ENCODE measurements around the gene SPACDR.

Gene SPACDR

DNA sequence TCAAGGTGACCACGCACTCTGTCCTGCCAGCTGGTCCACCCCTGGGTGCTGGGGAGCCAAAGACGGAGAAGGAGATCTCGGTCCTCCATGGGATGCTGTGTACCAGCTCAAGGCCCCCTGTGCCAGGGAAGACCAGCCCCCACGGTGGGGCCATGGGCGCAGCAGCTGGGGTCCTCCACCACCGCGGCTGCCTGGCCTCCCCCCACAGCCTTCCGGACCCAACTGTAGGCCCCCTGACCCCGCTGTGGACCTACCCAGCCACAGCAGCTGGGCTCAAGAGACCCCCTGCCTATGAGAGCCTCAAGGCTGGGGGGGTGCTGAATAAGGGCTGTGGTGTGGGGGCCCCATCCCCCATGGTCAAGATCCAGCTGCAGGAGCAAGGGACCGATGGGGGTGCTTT lies 25.1 kb upstream of the SPACDR start:
- H3K4me3 Mint-ChIP-seq: no peak overlapping the region
- H3K27me3 Mint-ChIP-seq: no peaks in the 10 kb centered on the region
- ATAC-seq (no peak), DNase-seq (no peak)
- no peaks in the 10 kb centered on the region for H3K9me3 Mint-ChIP-seq
- H3K27ac Mint-ChIP-seq: no peak overlapping the region
- peaks cover 22% of the 10 kb centered on the region for H3K4me1 Mint-ChIP-seq

DNA sequence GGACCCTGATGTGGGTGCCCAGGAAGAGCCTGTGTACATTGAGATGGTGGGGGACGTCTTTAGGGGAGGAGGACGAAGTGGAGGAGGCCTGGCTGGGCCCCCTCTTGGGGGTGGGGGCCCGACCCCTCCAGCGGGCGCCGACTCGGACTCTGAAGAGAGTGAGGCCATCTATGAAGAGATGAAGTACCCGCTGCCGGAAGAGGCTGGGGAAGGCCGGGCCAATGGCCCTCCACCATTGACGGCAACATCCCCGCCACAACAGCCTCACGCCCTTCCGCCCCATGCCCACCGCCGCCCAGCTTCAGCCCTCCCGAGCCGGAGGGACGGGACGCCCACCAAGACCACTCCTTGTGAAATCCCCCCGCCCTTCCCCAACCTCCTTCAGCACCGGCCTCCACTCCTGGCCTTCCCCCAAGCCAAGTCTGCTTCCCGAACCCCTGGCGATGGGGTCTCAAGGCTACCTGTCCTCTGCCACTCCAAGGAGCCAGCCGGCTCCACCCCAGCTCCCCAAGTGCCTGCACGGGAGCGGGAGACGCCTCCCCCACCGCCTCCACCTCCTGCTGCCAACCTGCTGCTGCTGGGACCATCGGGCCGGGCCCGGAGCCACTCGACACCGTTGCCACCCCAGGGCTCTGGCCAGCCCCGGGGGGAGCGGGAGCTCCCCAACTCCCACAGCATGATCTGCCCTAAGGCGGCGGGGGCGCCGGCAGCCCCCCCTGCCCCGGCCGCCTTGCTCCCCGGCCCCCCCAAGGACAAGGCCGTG lies 24.5 kb upstream of the SPACDR start:
- H3K27me3 Mint-ChIP-seq: no peaks in the 10 kb centered on the region
- H3K4me1 Mint-ChIP-seq: peaks cover 17% of the 10 kb centered on the region
- ATAC-seq (no peak), DNase-seq (no peak)
- H3K27ac Mint-ChIP-seq: no peak overlapping the region
- no peak overlapping the region for H3K4me3 Mint-ChIP-seq
- no peaks in the 10 kb centered on the region for H3K9me3 Mint-ChIP-seq

DNA sequence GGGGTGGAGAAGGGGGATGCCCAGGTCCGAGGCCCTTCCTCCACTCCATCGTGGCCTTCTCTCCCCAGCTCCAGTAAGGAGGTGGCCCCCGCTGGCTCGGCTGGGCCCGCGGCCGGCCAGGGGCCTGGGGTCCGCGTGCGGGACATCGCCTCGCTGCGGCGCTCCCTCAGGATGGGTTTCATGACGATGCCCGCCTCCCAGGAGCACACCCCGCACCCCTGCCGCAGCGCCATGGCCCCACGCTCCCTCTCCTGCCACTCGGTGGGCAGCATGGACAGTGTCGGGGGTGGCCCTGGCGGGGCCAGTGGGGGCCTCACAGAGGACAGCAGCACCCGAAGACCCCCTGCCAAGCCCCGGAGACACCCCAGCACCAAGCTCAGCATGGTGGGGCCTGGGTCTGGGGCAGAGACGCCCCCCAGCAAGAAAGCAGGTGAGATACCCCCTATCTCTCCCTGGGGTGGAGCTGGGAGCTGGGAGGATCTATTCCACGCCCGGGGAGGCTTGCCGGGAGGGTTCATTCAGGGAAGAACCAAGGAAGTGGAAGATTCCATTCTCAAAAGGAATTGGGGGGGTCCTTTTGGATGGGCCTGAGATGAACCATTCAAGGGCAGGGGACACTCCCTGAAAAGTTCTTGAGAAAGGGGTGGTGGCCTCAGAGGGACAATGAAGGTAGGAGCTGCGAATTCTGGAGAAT lies 22.8 kb upstream of the SPACDR start:
- no peak overlapping the region for H3K4me3 Mint-ChIP-seq
- no peaks in the 10 kb centered on the region for H3K27me3 Mint-ChIP-seq
- ATAC-seq: no peak
- H3K9me3 Mint-ChIP-seq: no peaks in the 10 kb centered on the region
- H3K4me1 Mint-ChIP-seq: peaks cover 15% of the 10 kb centered on the region
- no peak for DNase-seq
- no peak overlapping the region for H3K27ac Mint-ChIP-seq

DNA sequence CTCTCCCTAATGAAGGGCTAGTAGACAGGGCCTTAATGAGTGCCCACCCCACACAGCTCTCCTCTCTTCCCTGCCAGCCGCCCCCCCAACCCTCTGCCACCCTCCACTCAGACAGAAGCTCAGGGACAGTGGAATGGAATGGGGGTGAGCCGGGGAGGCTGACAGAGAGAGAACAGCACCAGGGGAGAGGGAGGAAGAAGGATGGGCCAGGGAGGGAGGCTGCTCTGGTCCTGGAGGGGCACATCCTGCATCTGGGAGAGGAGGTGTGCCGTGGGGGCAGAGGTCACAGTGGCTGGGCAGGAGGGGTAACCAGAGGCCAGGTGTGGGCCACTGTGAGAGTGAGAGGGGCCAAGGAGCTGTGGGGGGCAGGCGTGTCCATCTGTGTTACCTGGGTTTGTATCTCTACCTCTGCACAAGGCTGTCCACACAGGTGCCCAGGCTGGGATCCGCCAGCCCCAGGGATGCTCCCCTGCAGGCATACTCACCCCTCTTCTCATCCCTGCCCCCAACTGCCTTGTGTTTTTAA lies 22.1 kb upstream of the SPACDR start:
- Mint-ChIP-seq H3K27me3 (no peaks in the 10 kb centered on the region), H3K27ac (no peak overlapping the region), H3K4me3 (no peak overlapping the region)

DNA sequence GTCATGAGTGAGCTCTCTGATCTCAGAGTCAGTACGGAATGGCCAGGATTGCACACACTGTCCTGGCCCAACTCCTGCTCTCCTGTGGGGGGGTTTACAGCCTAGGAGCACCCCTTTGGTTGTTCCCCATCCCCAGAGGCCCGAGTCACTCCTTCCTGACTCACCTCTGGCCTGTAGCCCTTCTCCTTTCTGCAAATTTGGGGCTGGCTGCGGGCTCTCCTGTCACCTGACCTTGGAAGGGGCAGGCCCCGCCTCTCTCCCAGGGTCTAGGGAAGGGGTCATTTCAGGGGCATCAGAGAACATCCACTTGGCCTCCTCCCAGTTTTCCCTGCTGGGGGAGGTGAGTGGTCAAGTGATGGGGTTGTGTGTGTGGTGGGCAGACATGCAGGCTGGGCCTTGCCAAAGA lies 21.4 kb upstream of the SPACDR start:
- no peak for DNase-seq
- H3K27ac Mint-ChIP-seq: no peak overlapping the region
- H3K9me3 Mint-ChIP-seq: no peaks in the 10 kb centered on the region
- peaks cover 15% of the 10 kb centered on the region for H3K4me1 Mint-ChIP-seq
- no peaks in the 10 kb centered on the region for H3K27me3 Mint-ChIP-seq
- no peak for ATAC-seq
- no peak overlapping the region for H3K4me3 Mint-ChIP-seq

More for the DNA sequence above, 22.1 kb upstream of the SPACDR start:
- Mint-ChIP-seq H3K4me1 (peaks cover 15% of the 10 kb centered on the region), H3K9me3 (no peaks in the 10 kb centered on the region)
- no peak for DNase-seq
- no peak for ATAC-seq

DNA sequence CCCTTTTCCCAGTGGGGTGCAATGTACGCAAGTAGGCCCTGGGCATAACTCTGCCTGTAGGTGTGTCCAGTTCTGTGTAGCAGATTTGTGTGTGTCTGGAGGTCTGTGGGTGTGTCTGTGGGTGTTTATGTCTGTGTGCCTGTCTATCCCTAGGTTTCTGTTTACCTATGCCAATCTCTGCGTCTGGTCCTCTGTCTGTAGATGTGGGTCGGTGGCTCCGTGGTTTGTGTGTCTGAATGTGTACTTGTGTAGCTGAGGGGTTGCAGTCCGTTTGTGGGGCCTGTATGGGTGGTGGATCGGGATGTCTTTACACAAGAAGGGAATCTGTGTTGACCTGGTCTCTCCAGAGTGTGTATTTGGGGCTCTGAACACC lies 20.6 kb upstream of the SPACDR start:
- no peak for ATAC-seq
- DNase-seq: no peak
- Mint-ChIP-seq H3K4me1 (peaks cover 17% of the 10 kb centered on the region), H3K4me3 (peak overlapping the region in 1 of 2 donors; percentile 2), H3K27ac (no peak overlapping the region), H3K27me3 (no peaks in the 10 kb centered on the region), H3K9me3 (no peaks in the 10 kb centered on the region)

DNA sequence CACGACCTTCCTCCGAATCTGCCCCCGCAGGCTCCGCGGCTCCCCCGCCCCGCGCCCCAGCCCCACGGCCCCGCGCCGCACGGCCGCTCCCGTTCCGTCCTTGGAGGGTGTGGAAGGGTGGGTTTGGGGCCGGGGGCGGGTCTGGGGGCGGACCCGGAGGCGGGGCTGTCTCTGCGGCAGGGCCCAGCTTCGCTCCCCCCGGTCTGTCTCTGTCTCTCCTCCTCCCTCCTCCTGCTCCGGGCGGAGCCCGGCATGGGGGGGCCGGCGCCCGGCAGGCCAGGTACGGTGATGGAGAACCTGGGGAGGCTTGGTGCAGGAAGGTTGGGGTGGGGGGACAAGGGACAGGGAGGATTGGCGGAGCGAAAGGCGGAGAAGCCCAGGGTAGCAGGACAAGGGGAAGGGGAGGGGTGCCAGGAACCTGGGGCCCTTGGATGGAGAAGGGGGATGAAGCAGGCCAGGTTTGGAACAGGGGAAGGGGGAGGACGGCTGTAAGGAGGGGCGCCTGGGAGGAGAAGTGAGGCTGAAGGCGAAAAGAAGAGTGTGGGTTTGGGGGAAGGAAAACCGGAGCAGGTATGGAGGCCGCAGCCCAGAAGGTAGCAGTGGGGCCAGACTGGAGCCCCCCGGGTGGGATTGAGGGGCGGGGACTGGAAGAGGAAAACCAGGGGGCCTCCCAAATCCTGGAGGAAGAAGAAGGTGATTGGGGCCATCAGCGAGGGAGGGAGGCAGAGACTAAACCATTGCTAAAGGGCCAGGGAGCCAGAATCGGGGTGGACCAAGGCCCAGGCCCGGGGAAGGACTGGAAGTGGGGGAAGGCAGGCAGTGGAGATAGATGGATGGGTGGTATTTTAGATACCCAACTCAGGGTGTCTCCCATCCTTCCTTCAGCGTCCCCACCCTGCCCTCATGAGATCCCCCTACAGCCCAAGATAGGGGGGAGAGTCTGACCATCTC lies 19.9 kb upstream of the SPACDR start, which contains the start of gene NYAP1:
TSS of gene NYAP1 (plus strand) at position 206 of the 951 bp plus-strand sequence. CDS start 1,385 bp downstream, outside the sequence.
- Mint-ChIP-seq H3K4me1 (peaks cover 15% of the 10 kb centered on the region), H3K4me3 (peak within 1 kb of the TSS; percentile 88 to 95), H3K9me3 (no peaks in the 10 kb centered on the region), H3K27me3 (no peaks in the 10 kb centered on the region), H3K27ac (peak within 1 kb of the TSS; percentile 72 to 88)
- ATAC-seq (peak; percentile 12), DNase-seq (no peak)

DNA sequence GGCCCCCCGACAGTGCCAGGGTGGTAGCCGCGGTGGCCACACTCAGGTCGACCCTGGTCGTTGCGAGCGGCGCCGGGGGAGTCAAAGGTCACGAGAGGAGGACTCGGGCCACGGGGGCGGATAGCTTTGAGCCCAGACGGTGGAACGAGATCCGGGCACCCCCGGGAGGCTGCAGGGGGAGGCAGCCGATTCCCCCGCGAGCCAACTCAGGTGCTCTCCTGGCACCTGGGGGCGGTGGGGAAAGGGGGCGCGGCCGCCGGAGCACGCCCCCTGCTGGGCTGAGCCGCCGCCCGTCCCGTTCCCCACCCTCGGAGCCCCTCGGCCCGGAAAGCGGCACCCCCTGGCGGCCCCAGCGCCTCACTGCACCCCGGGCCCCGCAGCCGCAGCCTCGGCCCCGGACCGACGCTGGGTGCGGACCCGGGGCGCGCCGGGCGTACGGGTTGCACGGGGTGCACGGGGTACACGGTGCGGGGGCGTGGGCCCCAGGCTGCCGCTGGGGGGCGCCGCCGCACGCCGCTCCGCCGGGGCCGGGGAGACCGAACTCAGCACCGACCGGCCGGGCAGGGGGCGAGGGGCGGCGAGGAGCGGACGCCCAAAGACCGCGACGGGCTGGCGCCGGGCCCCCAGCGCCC lies 19.1 kb upstream of the SPACDR start:
- no peaks in the 10 kb centered on the region for H3K9me3 Mint-ChIP-seq
- H3K4me3 Mint-ChIP-seq: peak overlapping the region; percentile 88 to 95
- ATAC-seq (peak; percentile 71), DNase-seq (peak; percentile 84 to 93)
- peak overlapping the region in 1 of 2 donors; percentile 72 for H3K27ac Mint-ChIP-seq
- no peaks in the 10 kb centered on the region for H3K27me3 Mint-ChIP-seq
- peaks cover 15% of the 10 kb centered on the region for H3K4me1 Mint-ChIP-seq

DNA sequence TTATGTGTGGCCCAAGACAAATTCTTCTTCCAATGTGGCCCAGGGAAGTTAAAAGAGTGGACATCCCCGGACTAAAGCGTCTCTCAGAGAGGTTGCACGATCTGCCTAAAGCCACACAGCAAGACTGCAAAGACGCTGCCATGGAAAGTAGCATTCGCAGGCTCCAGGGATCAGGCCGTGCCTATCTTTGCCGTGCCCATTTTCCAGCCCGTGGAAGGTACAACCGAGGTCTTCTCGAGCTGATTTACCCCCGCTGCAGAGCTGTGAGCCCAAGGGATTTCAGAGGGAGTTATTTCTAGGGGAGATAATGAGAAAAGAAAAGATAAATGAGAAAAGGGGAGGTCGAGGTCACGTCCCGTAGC lies 18.6 kb upstream of the SPACDR start:
- no peaks in the 10 kb centered on the region for H3K27me3 Mint-ChIP-seq
- no peak for DNase-seq
- H3K4me1 Mint-ChIP-seq: peaks cover 15% of the 10 kb centered on the region
- no peaks in the 10 kb centered on the region for H3K9me3 Mint-ChIP-seq
- peak overlapping the region; percentile 88 to 95 for H3K4me3 Mint-ChIP-seq
- peak overlapping the region; percentile 72 to 88 for H3K27ac Mint-ChIP-seq
- ATAC-seq: no peak

DNA sequence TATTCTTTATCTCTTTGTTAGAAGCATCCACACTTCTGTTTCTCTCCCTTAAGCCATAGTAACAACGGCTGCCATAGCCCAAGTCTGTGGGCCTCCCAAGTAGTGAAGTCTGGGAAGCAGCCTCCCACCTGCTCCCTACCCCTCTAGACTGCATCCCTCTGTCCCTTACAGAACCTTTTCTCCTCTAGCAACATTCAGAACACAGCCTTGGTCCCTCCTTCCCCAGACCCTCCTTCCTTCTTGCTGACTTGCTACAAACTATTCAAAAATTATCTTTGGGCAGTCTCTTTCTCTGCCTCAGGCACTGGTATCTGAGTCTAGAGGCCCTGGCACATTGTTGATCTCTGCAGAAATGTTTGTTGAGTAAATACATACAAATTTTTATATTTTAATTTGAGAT lies 17.4 kb upstream of the SPACDR start:
- DNase-seq (no peak), ATAC-seq (no peak)
- no peaks in the 10 kb centered on the region for H3K27me3 Mint-ChIP-seq
- no peak overlapping the region for H3K4me3 Mint-ChIP-seq
- no peaks in the 10 kb centered on the region for H3K9me3 Mint-ChIP-seq
- H3K4me1 Mint-ChIP-seq: peaks cover 22% of the 10 kb centered on the region
- H3K27ac Mint-ChIP-seq: no peak overlapping the region

DNA sequence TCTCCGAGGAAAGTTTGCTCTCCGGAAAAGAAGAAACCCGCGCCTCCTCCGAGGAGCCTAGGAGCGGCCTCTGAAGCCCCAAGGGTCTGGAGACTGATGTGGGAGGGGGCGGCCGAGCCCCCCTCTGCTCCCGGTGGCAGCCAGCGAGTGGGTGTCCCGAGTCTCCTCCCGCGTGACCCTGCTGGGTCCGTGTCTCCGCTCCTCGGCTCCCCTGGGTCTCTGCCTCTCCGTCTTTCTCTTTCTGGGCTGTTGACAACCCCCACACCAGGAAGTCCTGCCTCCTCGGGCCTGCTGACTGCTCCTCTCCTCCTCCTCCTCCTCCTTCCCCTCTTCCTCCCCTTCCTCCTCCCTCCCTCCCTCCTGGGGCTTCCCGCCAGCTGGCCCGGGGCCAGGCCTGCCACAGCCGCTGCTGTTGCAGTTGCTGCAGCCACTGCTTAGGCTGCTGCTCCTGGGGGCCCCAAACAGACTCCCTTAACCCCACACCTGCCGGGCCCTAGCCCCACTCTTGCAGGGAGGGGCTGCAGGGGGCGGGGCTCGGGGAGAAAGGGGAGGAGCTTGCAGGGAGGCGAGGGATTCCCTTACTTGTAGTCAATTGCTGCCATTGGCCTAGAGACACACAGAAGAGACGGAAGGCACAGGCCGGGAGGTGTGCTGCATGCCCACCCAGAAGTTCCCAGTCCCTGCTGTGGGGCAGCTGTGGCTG lies 15.0 kb upstream of the SPACDR start, which contains the start of gene TSC22D4:
TSS of gene TSC22D4 (minus strand) at position 257 of the 703 bp plus-strand sequence. CDS start 1,176 bp downstream, outside the sequence.
- ATAC-seq: peak; percentile 81
- Mint-ChIP-seq H3K27ac (peak within 1 kb of the TSS; percentile 94 to 97), H3K27me3 (no peaks in the 10 kb centered on the region), H3K4me3 (peak within 1 kb of the TSS; percentile 91 to 97), H3K4me1 (peaks cover 46% of the 10 kb centered on the region), H3K9me3 (no peaks in the 10 kb centered on the region)
- peak; percentile 95 to 97 for DNase-seq

DNA sequence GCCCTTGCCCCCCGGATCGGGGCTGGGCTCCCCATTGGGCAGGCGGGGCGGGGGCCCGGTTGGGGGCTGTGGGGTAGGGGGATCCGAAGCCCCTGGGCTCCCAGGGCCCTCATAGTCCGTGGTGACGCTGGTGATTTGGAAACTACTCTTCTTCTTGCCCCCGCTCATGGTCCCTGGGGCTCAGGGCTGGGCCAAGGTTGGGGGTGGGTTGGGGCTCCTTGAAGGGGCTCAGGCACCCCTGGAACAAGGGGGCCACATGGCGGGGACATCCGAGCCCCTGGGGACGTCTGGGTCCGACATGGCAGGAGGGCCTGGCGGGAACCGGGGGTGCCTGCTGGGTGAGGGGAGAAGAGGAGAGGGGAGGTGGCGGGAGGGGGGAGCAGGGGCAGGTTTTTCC lies 13.8 kb upstream of the SPACDR start:
- Mint-ChIP-seq H3K4me3 (peak overlapping the region; percentile 91 to 97), H3K4me1 (peaks cover 57% of the 10 kb centered on the region), H3K27me3 (no peaks in the 10 kb centered on the region), H3K27ac (peak overlapping the region in 1 of 2 donors; percentile 91), H3K9me3 (no peaks in the 10 kb centered on the region)
- DNase-seq: peak in 1 of 2 donors; percentile 38
- ATAC-seq: no peak

DNA sequence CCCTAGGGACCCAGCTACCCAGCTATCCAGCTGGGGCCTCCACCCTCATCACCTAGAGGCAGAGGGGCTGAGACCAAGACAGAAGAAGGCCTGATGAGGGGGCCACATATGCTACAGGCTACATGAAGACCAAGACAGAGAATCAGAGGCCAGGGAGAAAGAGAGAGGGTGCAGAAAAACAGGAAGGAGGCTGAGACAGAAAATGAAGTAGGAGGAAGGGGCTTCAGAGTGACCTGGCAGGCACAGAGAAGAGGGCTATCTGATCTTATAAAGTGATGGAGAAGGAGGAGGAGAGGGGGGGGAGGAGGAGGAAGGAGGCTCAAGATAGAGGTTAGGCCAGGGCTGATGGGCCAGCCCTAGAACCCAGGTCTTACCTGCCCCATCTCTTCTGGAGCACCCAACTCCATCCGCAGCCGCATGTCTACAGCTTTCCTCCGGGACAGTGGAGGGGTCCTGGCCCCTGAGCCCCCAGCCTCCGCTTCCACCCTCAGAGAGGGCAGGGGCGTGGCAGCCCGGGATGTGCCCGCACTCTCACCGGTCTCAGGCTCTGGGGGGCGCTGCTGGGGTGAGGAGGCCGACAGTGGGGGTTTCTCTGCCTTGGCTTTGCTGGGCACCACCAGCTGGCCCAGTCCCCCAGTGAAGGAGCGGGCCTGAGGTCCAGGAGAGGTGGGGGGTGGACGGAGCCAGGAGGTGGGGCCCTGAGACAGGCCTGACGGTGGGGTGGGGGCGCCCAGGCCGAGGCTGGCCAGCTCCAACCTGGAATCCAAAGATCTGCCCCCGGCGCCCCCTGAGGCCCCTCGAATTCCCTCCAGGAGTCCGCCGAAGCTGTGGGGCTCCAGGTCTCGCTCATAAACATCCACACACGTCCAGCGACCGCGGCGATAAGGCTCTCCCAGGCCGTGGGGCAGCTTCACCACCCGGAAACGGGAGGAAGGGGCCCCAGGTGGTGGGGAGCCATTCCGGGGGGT lies 13.1 kb upstream of the SPACDR start:
- ATAC-seq (peak; percentile 17), DNase-seq (peak; percentile 59 to 69)
- peak overlapping the region; percentile 91 to 97 for H3K4me3 Mint-ChIP-seq
- peak overlapping the region; percentile 86 to 93 for H3K27ac Mint-ChIP-seq
- peaks cover 57% of the 10 kb centered on the region for H3K4me1 Mint-ChIP-seq
- H3K9me3 Mint-ChIP-seq: no peaks in the 10 kb centered on the region
- no peaks in the 10 kb centered on the region for H3K27me3 Mint-ChIP-seq

All from stimulated activated naive CD8-positive, alpha-beta T cell treated with anti-CD3 and anti-CD28 coated beads, Interleukin-15, amount 100 ng/mL, for 72 hours (primary cell).